K562 (cell line): ENCODE results near the gene DGAT2. TPM values are rescaled to one million over a fixed set of nuclear protein-coding genes. Genes with fewer than 3 reads are reported as not detected.

ENCODE experiments used
- ATAC-seq: fragments of 200-7000 bp; cut with Tn5 transposase; 3 replicates; pipeline ENCODE4 v1.9.1; 2020; ENCODE audit warnings: moderate library complexity
- BruUV-seq: library from RNA; stranded (reverse); fragments of 400-500 nt; replicated peaks from 2 replicates; lab custom pipeline; 2021; lab: Mats Ljungman, UMichigan
- CTCF ChIA-PET: fragments of 300-600 bp; formaldehyde crosslinking; extraction: SDS; loops from one replicate; lab custom pipeline; 2021; ENCODE audit warnings: low intra/inter-chr PET ratio; lab: Yijun Ruan, JAX
- POLR2A ChIA-PET: fragments of 300-600, 350-650 bp; sonication (Branson Sonifier 250); formaldehyde crosslinking; extraction: SDS; loops from one replicate; lab custom pipeline; 2021; ENCODE audit warnings: antibody characterized with exemption, inconsistent platforms; lab: Yijun Ruan, JAX
- DNase-seq, 4 experiments: peaks; one replicate each; pipeline versions ENCODE4 v3.0.0 to v3.0.0-alpha.2; 2011 to 2018; ENCODE audit warnings: low spot score in 3 of 4, mixed read lengths in 3 of 4; ENCODE audit errors: extremely low read depth in 1 of 4
- FAIRE-seq: peaks from 2 replicates; lab custom pipeline; 2011; peaks lifted over from hg19 to GRCh38; lab: Jason Lieb, UNC
- H2AFZ ChIP-seq: 2 replicates; pipeline ENCODE4 v1.6.0; 2011; ENCODE audit warnings: low read depth, low read length, control low read depth, inconsistent platforms
- H3K27ac ChIP-seq: fragments of 200-600 bp; 3 replicates; pipeline ENCODE4 v1.8.0; 2011; ENCODE audit warnings: low read depth, mild to moderate bottlenecking, control low read depth, inconsistent platforms, low read length, moderate library complexity, mixed read lengths; ENCODE audit errors: extremely low read depth
- H3K27me3 ChIP-seq, 2 experiments: fragments of 300-600 bp in 1 of 2; 2 replicates in 1 of 2; 3 replicates in 1 of 2; pipeline versions ENCODE4 v1.6.0 to v1.8.0; 2011; ENCODE audit warnings: inconsistent platforms in 2 of 2, low read length in 2 of 2, mild to moderate bottlenecking in 1 of 2, mixed read lengths in 1 of 2, moderate library complexity in 1 of 2; ENCODE audit not compliant: control insufficient read depth in 2 of 2, insufficient read depth in 2 of 2
- H3K36me3 ChIP-seq: fragments of 300-600 bp; 3 replicates; pipeline ENCODE4 v1.8.0; 2011; ENCODE audit warnings: mild to moderate bottlenecking, low read length, inconsistent platforms; ENCODE audit not compliant: control insufficient read depth, insufficient read depth
- H3K4me1 ChIP-seq, 2 experiments: fragments of 200-600 bp in 1 of 2; replicated peaks in 1 of 2; 2 replicates in 1 of 2; 3 replicates in 1 of 2; pipeline versions ENCODE4 v1.5.1 to v1.8.0; 2011; ENCODE audit warnings: inconsistent platforms in 2 of 2, low read length in 2 of 2, mild to moderate bottlenecking in 1 of 2, mixed read lengths in 1 of 2, moderate library complexity in 1 of 2; ENCODE audit not compliant: control insufficient read depth in 2 of 2, insufficient read depth in 2 of 2
- H3K4me2 ChIP-seq: 2 replicates; pipeline ENCODE4 v1.6.1; 2011; ENCODE audit warnings: low read length, control low read depth, inconsistent platforms, mixed read lengths; ENCODE audit not compliant: insufficient read depth
- H3K4me3 ChIP-seq: fragments of 200-600 bp; sonication (generic), shearing (Covaris generic); 2 replicates; pipeline ENCODE4 v1.5.1; 2016; ENCODE audit warnings: control low read depth, inconsistent platforms
- H3K79me2 ChIP-seq: fragments of 200-600 bp; 3 replicates; pipeline ENCODE4 v1.8.0; 2011; ENCODE audit warnings: low read length, inconsistent platforms; ENCODE audit not compliant: control insufficient read depth, insufficient read depth
- H3K9ac ChIP-seq, 2 experiments: 2 replicates each; pipeline versions ENCODE4 v1.6.0 to v1.6.1; 2011; ENCODE audit warnings: low read depth in 2 of 2, low read length in 2 of 2, control low read depth in 1 of 2, inconsistent platforms in 1 of 2, mild to moderate bottlenecking in 1 of 2, mixed read lengths in 1 of 2; ENCODE audit not compliant: insufficient read depth in 1 of 2
- H3K9me1 ChIP-seq: one replicate; pipeline ENCODE4 v1.6.0; 2011; ENCODE audit warnings: inconsistent platforms, mild to moderate bottlenecking, low read length, moderate library complexity; ENCODE audit not compliant: control insufficient read depth, insufficient read depth
- H3K9me3 ChIP-seq: replicated peaks from 2 replicates; pipeline ENCODE4 v1.5.1; 2011; ENCODE audit warnings: low read depth, low read length, inconsistent platforms; ENCODE audit not compliant: control insufficient read depth, insufficient read depth
- H4K20me1 ChIP-seq: replicated peaks from 2 replicates; pipeline ENCODE4 v1.6.1; 2011; ENCODE audit warnings: low read length, inconsistent platforms, mixed read lengths; ENCODE audit not compliant: control insufficient read depth, insufficient read depth
- CBX2 ChIP-seq: fragments of 200-600 bp; sonication (generic); IDR thresholded peaks from one replicate; pipeline ENCODE4 v1.6.1; 2012; ENCODE audit warnings: mild to moderate bottlenecking, low read length, inconsistent platforms; ENCODE audit not compliant: insufficient read depth, poor library complexity, severe bottlenecking
- CHD2 ChIP-seq: IDR thresholded peaks from 2 replicates; pipeline ENCODE4 v1.6.1; 2011; ENCODE audit warnings: low read depth, low read length
- GABPB2 ChIP-seq: fragments of 250-450 bp; sonication (Bioruptor Pico); conservative IDR thresholded peaks from 2 replicates; pipeline ENCODE4 v1.5.1; 2021; ENCODE audit warnings: mild to moderate bottlenecking
- MBD2 ChIP-seq: sonication (generic); IDR thresholded peaks from 2 replicates; pipeline ENCODE4 v1.6.1; 2016; ENCODE audit warnings: low read depth, borderline replicate concordance
- MEIS2 ChIP-seq: fragments of 450-650 bp; IDR thresholded peaks from 2 replicates; pipeline ENCODE4 v1.6.1; 2014; ENCODE audit warnings: mild to moderate bottlenecking; ENCODE audit not compliant: partially characterized antibody
- NFE2 ChIP-seq: IDR thresholded peaks from 2 replicates; pipeline ENCODE4 v1.6.1; 2014; ENCODE audit warnings: antibody characterized with exemption, low read depth
- RB1 ChIP-seq: fragments of 450-650 bp; IDR thresholded peaks from 2 replicates; pipeline ENCODE4 v1.6.1; 2017; ENCODE audit warnings: low read depth, mild to moderate bottlenecking
- SAP30 ChIP-seq: fragments of 200-600 bp; sonication (generic); IDR thresholded peaks from 2 replicates; pipeline ENCODE4 v1.6.1; 2012; ENCODE audit warnings: borderline replicate concordance, low read depth, mild to moderate bottlenecking, moderate library complexity, low read length, control low read depth, inconsistent platforms; ENCODE audit not compliant: insufficient read depth, poor library complexity, severe bottlenecking
- SMARCE1 ChIP-seq: fragments of 450-650 bp; IDR thresholded peaks from 2 replicates; pipeline ENCODE4 v1.7.1; 2016; ENCODE audit warnings: mild to moderate bottlenecking
- THRAP3 ChIP-seq: fragments of 450-650 bp; IDR thresholded peaks from 2 replicates; pipeline ENCODE4 v1.6.1; 2016; ENCODE audit warnings: mild to moderate bottlenecking, inconsistent platforms, borderline replicate concordance
- ZNF696 ChIP-seq: fragments of 250-450 bp; sonication (Bioruptor Pico); conservative IDR thresholded peaks from 2 replicates; pipeline ENCODE4 v1.4.0; 2020; ENCODE audit warnings: mild to moderate bottlenecking, moderate library complexity
- WGBS: fragments of 100-300 bp; shearing (Covaris generic); methylation state at CpG from one replicate; pipeline ENCODE4 v1.1.6; 2016; ENCODE audit warnings: low coverage, mixed read lengths; ENCODE audit not compliant: insufficient coverage; ENCODE audit errors: missing lambda C conversion rate; 5-methylcytosine and 5-hydroxymethylcytosine counted together
- in situ Hi-C: fragments of 300-500 bp; cut with MboI; formaldehyde crosslinking; loops from 4 replicates; pipeline ENCODE4 v1.15.0; 2018; ENCODE audit warnings: inconsistent platforms, mixed read lengths
- intact Hi-C: fragments of 100-400 bp; cut with micrococcal nuclease; formaldehyde crosslinking; loops from 2 replicates; pipeline ENCODE4 v1.14.2; 2022
- polyA plus RNA-seq, 8 experiments: library from polyadenylated mRNA; depleted of rRNA in 4 of 8; stranded (reverse) in 5 of 8; unstranded in 3 of 8; fragments of >200 nt; fragmentation: Nextera tagmentation in 2 of 8; fragmentation: Illumina TruSeq in 1 of 8; extraction: Ambion mirVana in 2 of 8; extraction: Trizol in 1 of 8; gene quantifications; 2 replicates each; pipeline versions ENCODE4 v1.2.1 to v1.2.3, GENCODE V29; 2011 to 2014; ENCODE audit warnings: inconsistent platforms in 1 of 8, missing spikeins in 1 of 8
- total RNA-seq, 7 experiments: library from RNA; depleted of rRNA in 6 of 7; stranded (reverse); fragments of >200 nt in 6 of 7; fragmentation: Illumina TruSeq in 2 of 7; extraction: Trizol in 2 of 7; gene quantifications; 2 replicates each; pipeline versions ENCODE4 v1.2.1 to v1.2.3, GENCODE V29; 2011 to 2021; ENCODE audit warnings: low replicate concordance in 1 of 7
- TF ChIP-seq, protein P1 (sequence below): IDR thresholded peaks from 3 replicates; pipeline ENCODE4 v1.6.1; 2011; ENCODE audit warnings: borderline replicate concordance, mild to moderate bottlenecking; ENCODE audit not compliant: insufficient read length, insufficient read depth
- TF ChIP-seq, protein P2 (sequence below): conservative IDR thresholded peaks from 2 replicates; pipeline ENCODE4 v1.6.1; 2011; ENCODE audit warnings: low read depth, mild to moderate bottlenecking, low read length; ENCODE audit not compliant: control insufficient read depth
- TF ChIP-seq, protein P3 (sequence below): fragments of 250-450 bp; sonication (Bioruptor Pico); IDR thresholded peaks from 2 replicates; pipeline ENCODE4 v1.4.0; 2020; ENCODE audit warnings: mild to moderate bottlenecking, moderate library complexity

DGAT2 gene
- total and polyA plus RNA-seq, 9 of the 15 experiments (the other 6 are each of a cell fraction or from before 2014, with no cell fraction given), result 0.68 to 2.8 (median 1.8) TPM

DNA sequence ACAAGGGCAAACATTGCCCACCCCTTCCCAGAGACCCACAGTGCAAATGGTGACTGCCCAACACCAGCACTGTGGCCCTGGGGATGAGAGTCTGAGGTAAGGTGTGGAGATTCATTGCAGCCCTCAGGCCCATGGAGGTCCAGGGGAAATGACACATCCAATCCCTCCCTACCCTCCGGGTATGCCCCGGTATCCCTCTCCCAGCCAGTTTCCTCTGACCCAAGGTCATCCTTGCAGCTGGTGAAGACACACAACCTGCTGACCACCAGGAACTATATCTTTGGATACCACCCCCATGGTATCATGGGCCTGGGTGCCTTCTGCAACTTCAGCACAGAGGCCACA is 27.5 kb downstream of the DGAT2 start (continued):
- TF ChIP-seq ZNF696 (no peak), CBX2 (no peak), NFE2 (no peak), THRAP3 (no peak), SAP30 (no peak)
- TF ChIP-seq, protein P1, sequence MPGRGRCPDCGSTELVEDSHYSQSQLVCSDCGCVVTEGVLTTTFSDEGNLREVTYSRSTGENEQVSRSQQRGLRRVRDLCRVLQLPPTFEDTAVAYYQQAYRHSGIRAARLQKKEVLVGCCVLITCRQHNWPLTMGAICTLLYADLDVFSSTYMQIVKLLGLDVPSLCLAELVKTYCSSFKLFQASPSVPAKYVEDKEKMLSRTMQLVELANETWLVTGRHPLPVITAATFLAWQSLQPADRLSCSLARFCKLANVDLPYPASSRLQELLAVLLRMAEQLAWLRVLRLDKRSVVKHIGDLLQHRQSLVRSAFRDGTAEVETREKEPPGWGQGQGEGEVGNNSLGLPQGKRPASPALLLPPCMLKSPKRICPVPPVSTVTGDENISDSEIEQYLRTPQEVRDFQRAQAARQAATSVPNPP, result no peak
- TF ChIP-seq, protein P2, sequence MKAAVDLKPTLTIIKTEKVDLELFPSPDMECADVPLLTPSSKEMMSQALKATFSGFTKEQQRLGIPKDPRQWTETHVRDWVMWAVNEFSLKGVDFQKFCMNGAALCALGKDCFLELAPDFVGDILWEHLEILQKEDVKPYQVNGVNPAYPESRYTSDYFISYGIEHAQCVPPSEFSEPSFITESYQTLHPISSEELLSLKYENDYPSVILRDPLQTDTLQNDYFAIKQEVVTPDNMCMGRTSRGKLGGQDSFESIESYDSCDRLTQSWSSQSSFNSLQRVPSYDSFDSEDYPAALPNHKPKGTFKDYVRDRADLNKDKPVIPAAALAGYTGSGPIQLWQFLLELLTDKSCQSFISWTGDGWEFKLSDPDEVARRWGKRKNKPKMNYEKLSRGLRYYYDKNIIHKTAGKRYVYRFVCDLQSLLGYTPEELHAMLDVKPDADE, result no peak

DNA sequence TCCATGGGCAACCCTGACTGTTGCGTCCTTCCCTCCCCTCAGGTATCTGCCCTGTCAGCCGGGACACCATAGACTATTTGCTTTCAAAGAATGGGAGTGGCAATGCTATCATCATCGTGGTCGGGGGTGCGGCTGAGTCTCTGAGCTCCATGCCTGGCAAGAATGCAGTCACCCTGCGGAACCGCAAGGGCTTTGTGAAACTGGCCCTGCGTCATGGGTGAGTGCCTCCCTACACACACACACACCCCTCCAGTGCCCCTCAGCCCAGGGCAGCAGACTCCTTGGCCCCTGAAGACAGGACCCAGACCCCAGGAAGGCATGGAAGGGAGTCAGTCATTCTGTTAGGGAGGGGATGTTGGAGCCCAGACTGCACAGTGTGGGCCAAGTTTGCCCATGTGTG is 28.5 kb downstream of the DGAT2 start:
- no peaks in the 10 kb centered on the region for H3K36me3 ChIP-seq
- in situ Hi-C loops, result no loop called here
- H3K79me2 ChIP-seq, result no peaks in the 10 kb centered on the region
- H3K27me3 ChIP-seq, result peaks cover 0 to 3% of the 10 kb centered on the region in 2 experiments; a peak in 1 of 5 replicates
- H3K27ac ChIP-seq, result no peak overlapping the region
- intact Hi-C loops, result no loop called here
- no TSS peak for BruUV-seq
- ChIA-PET CTCF (no interaction called here), POLR2A (interaction anchor here (0.7 to 1.0 kb wide), 3 partner anchors 13 to 20 kb away, joined by 3 to 5 read pairs (median 3); no protein-coding TSS in a partner anchor)
- DNase-seq, result peak in 1 of 4 experiments; percentile 22
- H3K9ac ChIP-seq, result 0 out of 4 replicates have a peak overlapping the region, but pooled peaks of 1 of the 2 experiments have one; percentile 24
- H3K9me1 ChIP-seq, result no peaks in the 10 kb centered on the region
- H4K20me1 ChIP-seq, result no peaks in the 10 kb centered on the region; the same call in 1 of the 2 replicates
- no peak for ATAC-seq
- no peaks in the 10 kb centered on the region for H3K9me3 ChIP-seq
- no peak overlapping the region for H3K4me3 ChIP-seq
- FAIRE-seq, result no peak
- WGBS, result 23% methylated on average over 8 of the region's 8 CpGs
- 0 out of 5 replicates have a peak, but pooled peaks cover 0 to 3% of the 10 kb centered on the region in 2 experiments for H3K4me1 ChIP-seq
- H2AFZ ChIP-seq, result no peak overlapping the region
- no peak overlapping the region for H3K4me2 ChIP-seq
- TF ChIP-seq GABPB2 (CRISPR knock-in tag), result no peak
- no peak for TF ChIP-seq SMARCE1
- TF ChIP-seq, protein P3, sequence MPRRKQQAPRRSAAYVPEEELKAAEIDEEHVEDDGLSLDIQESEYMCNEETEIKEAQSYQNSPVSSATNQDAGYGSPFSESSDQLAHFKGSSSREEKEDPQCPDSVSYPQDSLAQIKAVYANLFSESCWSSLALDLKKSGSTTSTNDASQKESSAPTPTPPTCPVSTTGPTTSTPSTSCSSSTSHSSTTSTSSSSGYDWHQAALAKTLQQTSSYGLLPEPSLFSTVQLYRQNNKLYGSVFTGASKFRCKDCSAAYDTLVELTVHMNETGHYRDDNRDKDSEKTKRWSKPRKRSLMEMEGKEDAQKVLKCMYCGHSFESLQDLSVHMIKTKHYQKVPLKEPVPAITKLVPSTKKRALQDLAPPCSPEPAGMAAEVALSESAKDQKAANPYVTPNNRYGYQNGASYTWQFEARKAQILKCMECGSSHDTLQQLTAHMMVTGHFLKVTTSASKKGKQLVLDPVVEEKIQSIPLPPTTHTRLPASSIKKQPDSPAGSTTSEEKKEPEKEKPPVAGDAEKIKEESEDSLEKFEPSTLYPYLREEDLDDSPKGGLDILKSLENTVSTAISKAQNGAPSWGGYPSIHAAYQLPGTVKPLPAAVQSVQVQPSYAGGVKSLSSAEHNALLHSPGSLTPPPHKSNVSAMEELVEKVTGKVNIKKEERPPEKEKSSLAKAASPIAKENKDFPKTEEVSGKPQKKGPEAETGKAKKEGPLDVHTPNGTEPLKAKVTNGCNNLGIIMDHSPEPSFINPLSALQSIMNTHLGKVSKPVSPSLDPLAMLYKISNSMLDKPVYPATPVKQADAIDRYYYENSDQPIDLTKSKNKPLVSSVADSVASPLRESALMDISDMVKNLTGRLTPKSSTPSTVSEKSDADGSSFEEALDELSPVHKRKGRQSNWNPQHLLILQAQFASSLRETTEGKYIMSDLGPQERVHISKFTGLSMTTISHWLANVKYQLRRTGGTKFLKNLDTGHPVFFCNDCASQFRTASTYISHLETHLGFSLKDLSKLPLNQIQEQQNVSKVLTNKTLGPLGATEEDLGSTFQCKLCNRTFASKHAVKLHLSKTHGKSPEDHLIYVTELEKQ (CRISPR knock-in tag), result no peak
- no peak for TF ChIP-seq MBD2
- no peak for TF ChIP-seq CHD2
- TF ChIP-seq MEIS2, result no peak
- TF ChIP-seq RB1, result no peak
